Mesendoderm (in vitro differentiated cells): Measurements from ENCODE around the gene EYA2.

ENCODE experiments used
- DNase-seq: peaks from one replicate; pipeline ENCODE4 v3.0.0; 2013
- H2AK5ac ChIP-seq: 2 replicates; pipeline ENCODE4 v1.6.1; 2013; ENCODE audit warnings: low read length, inconsistent platforms
- H2BK120ac ChIP-seq: 2 replicates; pipeline ENCODE4 v1.6.1; 2013; ENCODE audit warnings: low read depth, mild to moderate bottlenecking, low read length, moderate library complexity, mixed read lengths
- H2BK15ac ChIP-seq: replicated peaks from 2 replicates; pipeline ENCODE4 v1.6.1; 2013; ENCODE audit warnings: low read depth, mild to moderate bottlenecking, moderate library complexity
- H2BK5ac ChIP-seq: 2 replicates; pipeline ENCODE4 v1.6.1; 2013; ENCODE audit warnings: low read length, inconsistent platforms
- H3K18ac ChIP-seq: 2 replicates; pipeline ENCODE4 v1.6.1; 2013; ENCODE audit warnings: mild to moderate bottlenecking, low read length, mixed read lengths
- H3K23ac ChIP-seq: one replicate; pipeline ENCODE4 v1.6.1; 2013; ENCODE audit warnings: low read length
- H3K27ac ChIP-seq: 2 replicates; pipeline ENCODE4 v1.5.1; 2013; ENCODE audit warnings: low read depth, mild to moderate bottlenecking, inconsistent platforms, low read length, moderate library complexity
- H3K27me3 ChIP-seq: 2 replicates; pipeline ENCODE4 v1.6.1; 2013; ENCODE audit warnings: low read length, control low read depth, mild to moderate bottlenecking, inconsistent platforms; ENCODE audit not compliant: insufficient read depth, poor library complexity
- H3K36me3 ChIP-seq: 2 replicates; pipeline ENCODE4 v1.6.1; 2013; ENCODE audit warnings: low read length, inconsistent platforms; ENCODE audit not compliant: control insufficient read depth, insufficient read depth
- H3K4ac ChIP-seq: one replicate; pipeline ENCODE4 v1.6.1; 2013; ENCODE audit warnings: low read depth, mild to moderate bottlenecking, low read length, moderate library complexity
- H3K4me1 ChIP-seq: 2 replicates; pipeline ENCODE4 v1.6.1; 2013; ENCODE audit warnings: low read depth, low read length, inconsistent platforms; ENCODE audit not compliant: control insufficient read depth
- H3K4me2 ChIP-seq: 2 replicates; pipeline ENCODE4 v1.6.1; 2013; ENCODE audit warnings: low read length
- H3K4me3 ChIP-seq: 2 replicates; pipeline ENCODE4 v1.5.1; 2013; ENCODE audit warnings: mild to moderate bottlenecking, low read length
- H3K56ac ChIP-seq: one replicate; pipeline ENCODE4 v1.6.1; 2013; ENCODE audit warnings: low read length
- H3K79me1 ChIP-seq: 2 replicates; pipeline ENCODE4 v1.6.1; 2013; ENCODE audit warnings: low read length, inconsistent platforms
- H3K79me2 ChIP-seq: 2 replicates; pipeline ENCODE4 v1.6.1; 2013; ENCODE audit warnings: mild to moderate bottlenecking, low read length; ENCODE audit not compliant: control insufficient read depth, insufficient read depth
- H3K9ac ChIP-seq: 2 replicates; pipeline ENCODE4 v1.6.1; 2013; ENCODE audit warnings: low read length, inconsistent platforms
- H4K5ac ChIP-seq: one replicate; pipeline ENCODE4 v1.6.1; 2013; ENCODE audit warnings: low read length
- H4K8ac ChIP-seq: one replicate; pipeline ENCODE4 v1.6.1; 2013; ENCODE audit warnings: low read depth, mild to moderate bottlenecking, control low read depth, low read length, moderate library complexity
- WGBS: extraction: QIAGEN DNeasy Blood & Tissue Kit; methylation state at CpG from one replicate; pipeline ENCODE4 v1.1.7; 2013; ENCODE audit warnings: low lambda C conversion rate, missing lambda C conversion rate; ENCODE audit not compliant: insufficient coverage; ENCODE audit errors: extremely low coverage; 5-methylcytosine and 5-hydroxymethylcytosine counted together

Gene EYA2

DNA sequence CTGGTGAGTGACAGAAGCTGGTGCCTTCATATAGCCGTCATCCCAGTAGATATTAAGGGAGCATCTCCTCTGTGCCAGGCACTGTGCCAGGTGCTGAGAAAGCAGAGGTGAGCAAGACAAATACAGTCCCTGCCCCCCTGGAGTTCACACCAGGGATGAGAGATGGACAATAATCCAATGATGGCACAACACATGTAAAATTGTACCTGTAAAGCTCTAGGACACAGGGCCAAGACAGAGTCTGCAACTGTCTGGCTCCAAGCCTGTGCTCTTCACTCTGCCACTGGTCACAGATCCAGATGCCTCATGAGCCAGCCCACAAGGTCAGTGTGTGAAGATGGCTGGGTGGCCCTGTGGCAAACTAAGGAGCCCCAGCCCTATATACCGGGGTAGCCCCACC, 133.8 kb downstream of the EYA2 start:
- no peaks in the 10 kb centered on the region for H3K4me1 ChIP-seq
- no peak overlapping the region for H3K4me3 ChIP-seq
- no peak overlapping the region for H3K56ac ChIP-seq
- no peak overlapping the region for H2BK120ac ChIP-seq
- no peak overlapping the region for H2BK15ac ChIP-seq
- H4K8ac ChIP-seq, result no peak overlapping the region
- H2AK5ac ChIP-seq, result no peak overlapping the region
- no peaks in the 10 kb centered on the region for H3K79me2 ChIP-seq
- no CpG with 5 or more reads among the region's 2 CpGs for WGBS
- H3K27ac ChIP-seq, result no peak overlapping the region
- no peaks in the 10 kb centered on the region for H3K36me3 ChIP-seq
- no peak overlapping the region for H3K4me2 ChIP-seq
- no peaks in the 10 kb centered on the region for H3K79me1 ChIP-seq
- no peak overlapping the region for H3K18ac ChIP-seq
- no peak overlapping the region for H2BK5ac ChIP-seq
- no peaks in the 10 kb centered on the region for H3K27me3 ChIP-seq
- H3K23ac ChIP-seq, result no peak overlapping the region
- H3K9ac ChIP-seq, result no peak overlapping the region
- no peak overlapping the region for H3K4ac ChIP-seq
- DNase-seq, result no peak
- H4K5ac ChIP-seq, result no peak overlapping the region

DNA sequence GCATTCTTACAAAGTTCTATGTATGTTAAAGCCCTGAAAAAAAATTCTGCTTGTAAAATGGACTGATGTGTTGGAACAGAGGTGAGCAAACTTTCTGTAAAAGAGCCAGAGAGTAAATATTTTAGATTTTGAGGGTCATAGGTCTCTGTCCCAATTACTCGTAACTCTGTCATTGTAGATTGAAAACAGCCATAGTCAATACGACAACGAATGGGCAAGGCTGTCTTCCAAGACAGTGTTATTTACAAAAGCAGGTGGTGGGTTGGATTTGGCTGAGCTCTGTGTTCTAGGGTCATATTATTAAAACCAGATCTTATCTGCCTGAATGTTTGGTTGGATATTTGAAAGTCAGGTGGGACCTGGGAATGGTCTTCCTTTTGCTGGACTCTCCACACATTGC, 135.2 kb downstream of the EYA2 start:
- Histone ChIP-seq H3K9ac (no peak overlapping the region), H3K4ac (no peak overlapping the region), H2AK5ac (no peak overlapping the region), H2BK120ac (no peak overlapping the region), H2BK15ac (no peak overlapping the region), H3K18ac (no peak overlapping the region), H3K4me1 (no peaks in the 10 kb centered on the region), H3K27me3 (no peaks in the 10 kb centered on the region), H3K27ac (no peak overlapping the region), H3K4me3 (no peak overlapping the region), H3K36me3 (no peaks in the 10 kb centered on the region), H3K79me2 (no peaks in the 10 kb centered on the region), H3K79me1 (no peaks in the 10 kb centered on the region), H4K5ac (no peak overlapping the region), H3K56ac (no peak overlapping the region), H2BK5ac (no peak overlapping the region), H4K8ac (no peak overlapping the region), H3K23ac (no peak overlapping the region), H3K4me2 (no peak overlapping the region)
- no CpG with 5 or more reads among the region's 3 CpGs for WGBS
- DNase-seq, result no peak

DNA sequence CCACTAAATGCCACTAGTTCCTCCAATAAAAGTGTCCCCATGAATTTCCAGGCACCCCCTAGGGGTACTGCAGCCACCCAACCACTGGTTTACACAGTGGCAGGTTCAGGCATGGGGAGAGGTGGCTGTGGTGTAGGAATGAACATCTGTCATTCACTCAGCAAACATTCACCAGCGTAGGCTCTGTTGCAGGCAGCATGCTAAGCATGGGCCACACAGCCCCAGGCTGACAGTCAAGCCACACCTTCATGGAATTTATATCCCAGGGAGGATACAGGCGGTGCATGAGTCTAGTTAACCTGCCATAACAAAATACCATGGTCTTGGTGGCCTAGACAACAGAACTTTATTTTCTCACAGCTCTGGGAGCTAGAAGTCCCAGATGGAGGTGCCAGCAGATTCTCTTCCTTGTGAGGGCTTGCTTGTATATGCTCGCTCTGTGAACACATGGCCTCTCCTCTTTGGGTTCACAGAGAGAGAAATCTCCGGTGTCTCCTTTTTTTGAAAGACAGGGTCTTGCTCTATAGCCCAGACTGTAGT, 135.7 kb downstream of the EYA2 start:
- Histone ChIP-seq H3K23ac (no peak overlapping the region), H3K27me3 (no peaks in the 10 kb centered on the region), H3K9ac (no peak overlapping the region), H3K56ac (no peak overlapping the region), H3K79me1 (no peaks in the 10 kb centered on the region), H3K4ac (no peak overlapping the region), H2BK15ac (no peak overlapping the region), H3K18ac (no peak overlapping the region), H2AK5ac (no peak overlapping the region), H2BK120ac (no peak overlapping the region), H4K5ac (no peak overlapping the region), H3K4me3 (no peak overlapping the region), H3K27ac (no peak overlapping the region), H4K8ac (no peak overlapping the region), H3K4me2 (no peak overlapping the region), H3K36me3 (no peaks in the 10 kb centered on the region), H2BK5ac (no peak overlapping the region), H3K79me2 (no peaks in the 10 kb centered on the region), H3K4me1 (no peaks in the 10 kb centered on the region)
- WGBS, result no CpG with 5 or more reads among the region's 4 CpGs
- no peak for DNase-seq

DNA sequence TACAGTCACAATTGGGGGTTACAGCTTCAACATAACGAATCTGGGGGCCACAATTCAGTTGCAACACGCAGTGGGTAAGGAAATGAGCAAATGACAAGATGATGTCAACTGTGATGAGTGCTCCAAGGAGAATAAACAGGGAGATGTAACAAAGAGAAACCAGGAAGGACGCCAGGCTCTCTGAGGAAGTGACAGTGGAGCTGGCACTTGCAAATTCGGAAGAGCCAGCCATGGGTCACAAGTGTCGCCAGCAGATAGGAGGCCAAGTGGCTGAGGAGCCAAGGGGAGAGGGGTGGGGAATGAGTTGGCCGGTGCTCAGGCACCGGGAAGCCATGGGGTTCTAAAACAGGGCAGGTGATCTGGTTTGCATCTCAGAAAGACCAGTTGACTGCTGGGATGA, 136.4 kb downstream of the EYA2 start:
- Histone ChIP-seq H2AK5ac (no peak overlapping the region), H4K5ac (no peak overlapping the region), H3K4me3 (no peak overlapping the region), H3K27ac (no peak overlapping the region), H3K18ac (no peak overlapping the region), H2BK120ac (no peak overlapping the region), H3K56ac (no peak overlapping the region), H2BK5ac (no peak overlapping the region), H3K79me1 (no peaks in the 10 kb centered on the region), H3K4ac (no peak overlapping the region), H4K8ac (no peak overlapping the region), H3K27me3 (no peaks in the 10 kb centered on the region), H3K4me1 (no peaks in the 10 kb centered on the region), H3K36me3 (no peaks in the 10 kb centered on the region), H3K9ac (no peak overlapping the region), H2BK15ac (no peak overlapping the region), H3K23ac (no peak overlapping the region), H3K79me2 (no peaks in the 10 kb centered on the region), H3K4me2 (no peak overlapping the region)
- no peak for DNase-seq
- no CpG with 5 or more reads among the region's 7 CpGs for WGBS

DNA sequence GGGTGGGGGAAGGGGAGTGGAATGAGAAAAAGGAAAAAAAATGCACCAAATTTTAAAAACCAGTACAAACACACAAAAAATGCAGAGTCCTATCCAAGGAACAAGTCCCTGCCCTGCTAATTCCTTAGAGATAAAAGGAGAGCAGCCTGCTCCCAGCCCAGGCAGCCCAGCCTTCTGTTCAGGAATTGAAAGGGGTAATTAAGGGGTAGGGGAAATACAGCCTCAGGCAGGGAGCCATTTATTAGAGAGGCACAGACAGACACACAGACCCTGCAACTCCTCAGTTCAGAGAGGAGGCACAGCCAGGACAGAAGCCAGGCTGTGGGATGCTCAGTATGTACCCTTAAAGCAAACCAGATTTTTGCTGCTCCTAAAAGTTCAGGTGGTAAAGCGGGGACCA, 137.2 kb downstream of the EYA2 start:
- no peaks in the 10 kb centered on the region for H3K4me1 ChIP-seq
- H3K4me2 ChIP-seq, result no peak overlapping the region
- WGBS, result no CpG with 5 or more reads among the region's 1 CpG
- no peak overlapping the region for H2BK15ac ChIP-seq
- H3K79me1 ChIP-seq, result no peaks in the 10 kb centered on the region
- no peak overlapping the region for H3K4me3 ChIP-seq
- H3K18ac ChIP-seq, result no peak overlapping the region
- H3K36me3 ChIP-seq, result no peaks in the 10 kb centered on the region
- no peak for DNase-seq
- no peak overlapping the region for H3K23ac ChIP-seq
- no peaks in the 10 kb centered on the region for H3K79me2 ChIP-seq
- H2BK5ac ChIP-seq, result no peak overlapping the region
- H2BK120ac ChIP-seq, result no peak overlapping the region
- H3K56ac ChIP-seq, result no peak overlapping the region
- H3K27ac ChIP-seq, result no peak overlapping the region
- H3K4ac ChIP-seq, result no peak overlapping the region
- no peak overlapping the region for H2AK5ac ChIP-seq
- H3K9ac ChIP-seq, result no peak overlapping the region
- no peak overlapping the region for H4K8ac ChIP-seq
- H4K5ac ChIP-seq, result no peak overlapping the region
- H3K27me3 ChIP-seq, result no peaks in the 10 kb centered on the region

GRCh38 chr20:47032933-47033578, 138.4 kb downstream of the EYA2 start:
- H3K4me3 ChIP-seq, result no peak overlapping the region
- no peak overlapping the region for H3K18ac ChIP-seq
- H4K5ac ChIP-seq, result no peak overlapping the region
- H3K36me3 ChIP-seq, result no peaks in the 10 kb centered on the region
- no peak overlapping the region for H2BK120ac ChIP-seq
- H3K79me1 ChIP-seq, result no peaks in the 10 kb centered on the region
- H2BK15ac ChIP-seq, result no peak overlapping the region
- no peak overlapping the region for H3K56ac ChIP-seq
- no peak overlapping the region for H3K23ac ChIP-seq
- H3K4me1 ChIP-seq, result no peaks in the 10 kb centered on the region
- no peak overlapping the region for H3K4ac ChIP-seq
- no peak overlapping the region for H3K4me2 ChIP-seq
- no peak overlapping the region for H3K9ac ChIP-seq
- DNase-seq, result no peak
- no peak overlapping the region for H4K8ac ChIP-seq
- no CpG with 5 or more reads among the region's 8 CpGs for WGBS
- no peak overlapping the region for H2AK5ac ChIP-seq
- H3K27me3 ChIP-seq, result no peaks in the 10 kb centered on the region
- no peak overlapping the region for H2BK5ac ChIP-seq
- no peak overlapping the region for H3K27ac ChIP-seq
- H3K79me2 ChIP-seq, result no peaks in the 10 kb centered on the region
